Stimulated activated CD8-positive, alpha-beta memory T cell treated with anti-CD3 and anti-CD28 coated beads, Interleukin-15, amount 100 ng/mL, for 1 hour (primary cell): Measurements from ENCODE around the gene ZP2.
"Not testable (repeated sequence)": the region's sequence is repeated elsewhere in the genome, so short reads cannot be mapped to it uniquely, and the experiment has no call there.

Experiments used
- DNase-seq: peaks from one replicate; pipeline ENCODE4 v3.0.0-alpha.2; 2020; ENCODE audit warnings: low read depth

Gene ZP2

DNA sequence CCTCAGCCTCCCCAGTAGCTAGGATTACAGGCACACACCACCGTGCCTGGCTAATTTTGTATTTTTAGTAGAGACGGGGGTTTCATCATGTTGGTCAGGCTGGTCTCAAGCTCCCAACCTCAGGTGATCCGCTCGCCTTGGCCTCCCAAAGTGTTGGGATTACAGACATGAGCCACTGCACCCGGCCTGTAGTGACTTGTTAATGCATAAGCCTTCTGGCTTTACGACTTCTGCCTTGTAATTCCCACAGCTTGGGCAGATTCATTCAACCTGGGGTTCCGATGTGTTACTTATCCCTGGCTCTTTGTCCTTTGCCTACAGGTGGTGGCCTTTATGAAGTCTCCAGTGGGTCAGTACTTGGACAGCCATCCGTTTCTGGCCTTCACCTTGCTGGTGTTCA is 41.3 kb downstream of the ZP2 start:
- DNase-seq, result not testable (repeated sequence)

DNA sequence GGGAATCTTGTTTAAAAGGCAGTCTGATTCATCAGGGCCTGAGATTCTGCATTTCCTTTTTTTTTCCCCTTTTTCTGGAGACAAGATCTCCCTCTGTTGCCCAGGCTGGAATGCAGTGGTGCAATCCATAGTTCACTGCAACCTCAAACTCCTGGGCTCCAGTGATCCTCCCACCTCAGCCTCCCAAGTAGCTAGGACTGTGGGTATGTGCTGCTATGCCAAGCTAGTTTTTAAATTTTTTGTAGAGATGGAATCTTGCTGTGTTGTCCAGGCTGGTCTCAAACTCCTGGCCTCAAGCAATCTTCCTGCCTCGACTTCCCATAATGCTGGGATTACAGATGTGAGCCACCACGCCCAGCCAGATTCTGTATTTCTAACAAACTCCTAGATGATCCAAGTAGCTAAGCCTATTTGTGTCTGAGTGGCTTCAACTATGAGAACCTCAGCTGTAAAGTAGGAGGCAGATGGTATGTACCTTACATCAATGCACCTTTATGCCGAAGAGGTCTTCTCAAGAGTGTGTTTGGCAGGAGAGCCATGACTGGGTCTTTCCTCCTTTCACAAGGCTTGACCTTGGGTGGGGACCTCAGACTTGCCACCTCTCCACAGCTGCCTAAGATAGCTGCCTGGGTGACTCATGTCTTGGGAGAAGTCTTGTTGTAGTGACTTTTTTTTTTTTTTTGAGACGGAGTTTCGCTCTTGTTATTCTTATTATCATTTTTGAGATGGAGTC is 42.0 kb downstream of the ZP2 start:
- no peak for DNase-seq

DNA sequence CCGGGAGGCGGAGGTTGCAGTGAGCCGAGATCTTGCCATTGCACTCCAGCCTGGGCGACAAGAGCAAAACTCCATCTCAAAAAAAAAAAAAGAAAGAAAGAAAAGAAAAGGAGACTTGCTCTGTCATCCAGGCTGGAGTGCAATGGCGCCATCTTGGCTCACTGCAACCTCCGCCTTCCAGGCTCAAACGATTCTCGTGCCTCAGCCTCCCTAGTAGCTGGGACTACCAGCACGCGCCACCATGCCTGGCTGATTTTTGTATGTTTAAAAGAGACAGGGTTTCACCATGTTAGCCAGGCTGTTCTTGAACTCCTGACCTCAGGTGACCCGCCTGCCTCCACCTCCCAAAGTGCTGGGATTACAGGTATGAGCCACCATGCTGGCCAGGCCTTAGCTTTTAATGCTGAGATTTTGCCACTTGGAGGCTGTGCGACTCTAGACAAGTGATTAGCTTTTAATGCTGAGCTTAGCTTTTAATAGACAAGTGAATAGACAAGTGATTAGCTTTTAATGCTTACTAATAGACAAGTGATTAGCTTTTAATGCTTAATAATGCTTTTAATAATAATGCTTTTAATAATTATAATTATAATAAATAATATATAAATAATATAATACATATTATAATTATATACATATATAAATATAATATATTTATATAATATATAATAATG is 43.3 kb downstream of the ZP2 start:
- DNase-seq, result no peak

DNA sequence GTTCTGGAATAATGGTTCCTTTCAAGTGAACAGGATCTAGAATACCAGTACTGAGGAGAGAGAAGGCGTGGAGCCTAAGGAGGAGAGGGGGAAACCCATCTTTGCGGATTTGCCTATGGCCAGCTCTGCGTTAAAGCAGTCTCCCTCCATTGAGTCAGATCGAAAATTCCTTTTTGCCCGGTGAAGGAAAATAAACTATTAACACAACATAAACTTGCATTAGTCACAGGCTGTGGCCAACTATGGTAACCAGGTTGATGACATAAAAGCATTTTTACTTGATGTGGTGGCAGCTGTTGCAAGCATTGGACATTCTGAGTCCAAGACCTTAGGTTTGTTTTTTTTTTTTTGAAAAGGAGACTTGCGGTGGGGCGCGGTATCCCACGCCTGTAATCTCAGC is 44.0 kb downstream of the ZP2 start:
- no peak for DNase-seq

DNA sequence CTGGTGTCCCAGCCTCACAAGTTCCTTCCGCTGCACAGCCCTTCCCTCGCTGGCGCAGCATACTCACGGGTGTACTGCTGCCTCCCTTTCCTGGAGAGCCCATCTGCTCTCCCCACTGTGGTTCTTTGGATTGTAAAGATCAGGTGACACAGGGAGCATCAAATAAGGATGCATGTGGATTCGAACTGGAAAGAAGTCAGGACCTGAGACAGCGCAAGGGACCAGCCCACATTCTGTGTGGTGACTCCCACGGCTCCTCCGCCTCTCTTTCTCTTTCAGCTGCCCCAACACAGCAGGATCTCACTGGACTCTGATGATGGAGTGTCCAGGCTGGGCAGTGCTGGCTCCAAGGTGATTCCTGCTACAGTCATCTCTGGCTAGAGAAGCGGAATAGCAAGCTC is 44.8 kb downstream of the ZP2 start:
- DNase-seq, result no peak

DNA sequence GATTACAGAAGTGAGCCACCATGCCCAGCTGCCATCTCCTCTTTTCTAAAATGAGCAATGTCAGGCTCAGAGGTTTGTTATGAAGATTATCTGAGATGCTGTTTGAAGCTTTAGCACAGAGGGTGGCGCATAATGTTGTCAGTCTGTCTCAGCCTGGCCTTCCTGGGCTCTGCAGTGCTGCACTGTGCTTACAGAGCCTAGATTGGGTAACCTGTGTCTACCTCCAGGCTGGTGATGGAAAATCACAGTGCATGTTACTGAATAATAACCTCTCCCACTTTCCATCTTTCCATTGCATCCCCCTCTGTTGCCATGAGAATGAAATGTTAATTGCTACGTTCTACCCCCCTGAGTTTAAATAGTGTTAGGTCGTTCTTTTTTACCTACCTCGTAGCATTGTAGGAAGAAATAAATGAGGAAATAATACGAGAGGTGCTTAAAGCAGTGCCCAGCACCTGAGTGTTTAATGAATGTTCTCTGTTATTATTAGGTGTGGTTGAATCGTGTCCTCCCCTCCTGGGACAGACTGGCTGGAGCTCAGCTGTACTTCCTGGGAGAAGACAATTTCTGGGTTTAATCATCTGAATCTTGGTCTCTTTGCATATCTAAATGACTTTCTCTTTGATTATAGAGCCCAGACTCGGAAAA is 46.7 kb downstream of the ZP2 start:
- DNase-seq, result no peak

DNA sequence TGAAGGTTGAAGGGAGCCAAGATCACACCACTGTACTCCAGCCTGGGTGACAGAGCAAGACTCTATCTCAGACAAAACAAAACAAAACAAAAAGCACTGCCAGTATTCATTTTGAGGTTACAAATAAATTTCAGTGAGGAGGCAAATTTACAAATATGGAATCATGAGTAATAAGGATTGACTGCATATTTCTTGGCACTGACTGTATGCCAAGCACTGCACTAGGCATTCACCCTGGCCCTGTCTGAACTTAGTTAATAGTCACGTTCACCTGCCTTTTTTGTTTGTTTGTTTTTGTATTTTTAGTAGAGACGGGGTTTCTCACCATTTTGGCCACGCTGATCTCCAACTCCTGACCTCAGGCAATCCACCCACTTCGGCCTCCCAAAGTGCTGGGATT is 47.8 kb downstream of the ZP2 start:
- no peak for DNase-seq

DNA sequence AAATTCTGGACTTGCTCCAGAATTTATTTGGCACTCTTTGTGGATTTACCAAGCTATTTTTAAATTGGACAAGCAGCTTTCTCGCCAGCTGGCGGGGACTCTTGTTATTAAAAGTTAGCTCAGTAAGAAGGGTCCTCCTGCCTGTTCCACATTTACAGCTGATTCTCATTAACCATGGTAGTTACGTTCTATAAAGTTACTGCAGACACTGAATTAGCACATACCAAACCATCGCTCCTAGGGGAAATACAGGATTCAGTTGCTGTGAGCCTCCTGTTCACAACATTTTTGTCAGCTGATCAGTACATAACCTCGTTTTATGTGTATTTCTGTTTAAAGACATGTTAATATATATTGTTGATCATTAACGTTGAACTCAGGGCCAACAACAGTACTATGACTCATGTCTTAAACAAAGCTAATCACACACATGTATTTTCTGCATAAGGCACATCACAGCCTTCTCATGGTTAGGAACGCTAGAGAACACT is 48.7 kb downstream of the ZP2 start:
- DNase-seq, result no peak

DNA sequence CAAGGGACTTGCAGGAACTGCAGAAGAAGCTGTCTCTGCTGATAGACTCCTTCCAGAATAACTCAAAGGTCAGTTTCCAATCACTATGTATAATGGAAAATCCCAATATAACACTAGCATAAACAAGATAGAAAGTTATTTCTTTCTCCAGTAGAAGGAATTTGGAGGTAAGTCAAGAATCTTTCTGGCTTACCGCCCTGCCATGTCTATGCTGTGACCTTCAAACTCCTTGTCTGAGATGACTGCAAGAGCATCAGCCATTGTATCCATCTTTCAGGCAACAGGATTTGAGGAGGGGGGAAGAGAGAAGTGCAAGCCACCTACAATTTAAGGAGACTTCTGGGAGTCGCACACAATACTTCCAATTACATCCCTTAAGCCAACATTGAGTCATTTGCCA is 50.2 kb downstream of the ZP2 start:
- no peak for DNase-seq

DNA sequence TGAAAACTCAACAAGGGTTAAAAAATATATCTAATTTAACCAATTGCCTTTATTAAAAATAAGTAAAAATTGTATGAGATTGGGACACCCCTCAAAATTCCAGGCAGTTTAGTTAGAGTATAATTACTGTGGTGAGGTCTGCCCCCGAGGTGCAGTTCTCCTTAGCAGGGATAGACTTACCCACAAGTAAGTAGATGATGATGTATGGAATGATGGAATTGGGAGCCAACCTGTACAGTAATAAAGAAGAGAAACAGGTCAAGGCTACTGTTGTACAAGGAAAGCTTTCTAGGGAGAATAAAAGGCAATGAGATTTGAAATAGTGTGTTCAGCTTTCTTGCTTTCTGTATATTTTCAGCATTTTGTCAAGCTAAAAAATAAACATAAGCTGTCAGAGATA is 51.1 kb downstream of the ZP2 start:
- DNase-seq, result no peak

DNA sequence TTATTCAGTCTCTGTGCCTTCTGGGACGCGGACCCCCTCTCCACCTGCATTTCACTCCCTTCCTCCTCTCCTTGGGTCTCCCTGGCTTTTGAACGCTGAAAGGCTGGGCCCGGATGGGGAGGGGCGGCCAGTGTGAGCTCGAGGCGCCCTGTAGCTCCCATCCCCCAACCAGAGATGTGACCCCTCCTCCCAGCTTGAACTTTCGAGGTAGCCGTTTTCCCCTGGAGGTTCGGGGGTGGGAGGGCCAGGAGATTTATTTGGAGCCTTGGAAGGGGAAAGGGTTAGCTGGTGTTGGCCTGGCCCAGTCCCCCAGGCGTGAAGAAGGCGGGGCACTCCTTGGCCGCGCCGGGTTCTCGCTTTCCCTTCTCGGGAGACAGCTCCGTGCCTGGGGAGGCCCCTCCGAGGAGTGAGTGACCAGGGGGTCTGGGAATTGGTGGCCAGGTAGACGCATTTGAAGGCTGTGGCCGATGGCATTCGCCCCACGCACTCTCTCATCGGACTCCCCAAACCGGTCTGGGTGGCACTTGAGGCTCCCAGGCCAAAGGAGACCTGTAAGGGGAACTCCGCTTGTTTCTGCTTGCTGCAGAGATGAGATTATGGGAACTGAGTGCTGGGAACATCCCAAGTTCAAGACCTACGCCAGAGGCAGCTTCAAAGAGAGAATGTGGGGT is 52.0 kb downstream of the ZP2 start:
- DNase-seq, result no peak

DNA sequence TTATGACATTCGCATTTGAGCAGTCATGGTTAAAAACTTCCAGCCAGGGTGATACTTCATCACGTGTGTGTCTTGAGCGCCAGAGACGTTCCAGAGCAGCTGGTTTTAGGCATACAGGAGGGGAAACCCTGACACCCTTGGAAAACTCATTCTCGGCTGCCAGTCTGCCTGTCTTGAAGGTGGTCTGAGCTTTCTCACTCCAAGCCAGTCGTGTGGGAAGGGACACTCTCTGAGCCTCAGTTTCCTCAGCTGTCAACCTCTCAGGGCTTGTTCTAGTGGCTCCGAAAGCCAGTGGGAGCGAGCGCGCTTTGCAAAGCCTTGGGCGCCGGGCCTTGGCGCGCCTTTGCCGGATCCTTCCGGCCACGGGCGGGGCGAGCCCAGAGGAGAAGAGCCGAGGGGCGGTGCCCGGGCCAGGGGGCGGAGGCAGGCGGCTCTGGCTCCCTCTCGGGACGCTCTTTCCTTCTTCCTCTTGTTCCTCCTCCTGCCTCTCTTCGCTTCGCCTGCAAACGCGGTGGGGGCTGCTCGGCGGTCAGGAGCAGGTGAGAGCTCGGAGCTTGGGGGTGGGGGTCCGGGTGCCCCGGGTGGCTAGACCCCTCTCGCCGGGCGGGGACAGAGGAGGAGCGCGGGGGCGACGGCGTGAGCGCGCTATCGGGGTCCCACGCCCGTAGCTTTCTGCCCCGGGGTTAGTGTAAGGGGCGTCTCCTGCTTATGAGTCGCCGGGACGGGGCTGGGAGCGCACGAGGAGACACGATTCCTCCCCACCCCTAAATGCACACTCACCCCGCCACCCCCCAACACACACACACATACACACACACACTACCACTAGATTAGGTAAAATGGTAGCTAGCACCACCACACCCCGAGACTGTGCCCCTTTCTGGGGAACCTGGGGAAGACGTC is 52.9 kb downstream of the ZP2 start, which contains the start of gene LDAF1:
TSS of gene LDAF1 (plus strand) at position 467 of the 903 bp plus-strand sequence. CDS start 2,509 bp downstream, outside the sequence.
- DNase-seq, result peak; percentile 50

DNA sequence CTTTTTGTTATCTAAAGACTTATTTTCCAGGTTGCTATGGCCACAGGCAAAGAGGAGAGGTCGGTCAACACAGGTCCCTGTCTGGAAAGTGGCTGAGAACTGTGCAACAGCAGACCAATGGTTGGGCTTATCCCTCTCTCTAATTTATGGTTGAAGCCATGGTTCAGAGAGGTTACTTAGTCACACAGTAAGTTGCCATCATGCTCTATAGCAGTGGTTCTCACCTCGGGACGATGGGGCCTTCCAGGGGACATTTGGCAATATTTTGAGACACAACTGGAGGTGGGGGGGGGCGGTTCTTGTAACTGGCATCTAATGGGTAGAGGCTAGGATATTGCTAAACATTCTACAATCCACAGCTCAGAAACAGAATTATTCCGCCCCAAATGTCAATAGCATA is 53.7 kb downstream of the ZP2 start:
- DNase-seq, result no peak

DNA sequence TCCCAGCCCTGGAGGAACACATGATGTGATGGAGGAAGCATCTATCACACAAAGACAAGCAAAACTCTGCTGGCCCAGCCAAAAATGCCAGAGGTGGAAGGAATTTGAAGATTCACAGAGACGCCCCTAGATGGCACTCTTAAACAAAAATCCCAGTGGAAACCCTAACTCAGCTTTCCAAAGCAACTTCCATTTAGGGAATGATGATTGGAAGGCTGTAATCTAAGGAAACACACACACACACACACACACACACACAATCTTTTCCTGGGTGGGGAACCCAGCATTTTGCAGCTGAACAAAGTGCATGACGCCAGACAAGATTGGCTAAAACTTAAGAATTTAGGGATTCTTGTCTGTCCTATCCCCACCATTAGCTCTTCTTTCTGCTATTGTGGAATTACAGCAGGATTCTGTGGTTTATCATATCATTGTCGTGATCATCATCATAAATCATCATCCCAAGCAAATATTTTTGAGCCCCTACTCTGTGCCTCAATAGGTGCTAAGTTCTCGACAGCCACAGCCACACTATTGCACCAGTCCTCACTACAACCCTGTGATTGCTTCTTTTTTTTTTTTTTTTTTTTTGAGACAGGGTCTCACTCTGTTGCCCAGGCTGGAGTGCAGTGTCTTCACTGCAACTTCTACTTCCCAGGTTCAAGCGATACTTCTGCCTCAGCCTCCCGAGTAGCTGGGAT is 54.5 kb downstream of the ZP2 start:
- no peak for DNase-seq

DNA sequence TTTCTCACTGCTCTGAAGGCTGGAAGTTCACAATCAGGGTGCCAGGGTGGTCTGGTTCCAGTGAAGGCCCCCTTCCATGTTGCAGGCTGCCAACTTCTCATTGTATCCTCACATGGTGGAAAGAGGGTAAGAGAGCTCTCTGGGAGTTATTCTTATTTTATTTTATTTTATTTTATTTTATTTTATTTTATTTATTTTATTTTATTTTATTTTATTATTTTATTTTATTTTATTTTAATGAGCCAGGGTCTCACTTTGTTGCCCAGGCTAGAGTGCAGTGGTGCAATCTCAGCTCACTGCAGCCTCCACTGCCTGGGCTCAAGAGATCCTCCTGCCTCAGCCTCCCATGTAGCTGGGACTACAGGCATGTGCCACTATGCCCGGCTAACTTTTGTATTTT is 55.4 kb downstream of the ZP2 start:
- not testable (repeated sequence) for DNase-seq

DNA sequence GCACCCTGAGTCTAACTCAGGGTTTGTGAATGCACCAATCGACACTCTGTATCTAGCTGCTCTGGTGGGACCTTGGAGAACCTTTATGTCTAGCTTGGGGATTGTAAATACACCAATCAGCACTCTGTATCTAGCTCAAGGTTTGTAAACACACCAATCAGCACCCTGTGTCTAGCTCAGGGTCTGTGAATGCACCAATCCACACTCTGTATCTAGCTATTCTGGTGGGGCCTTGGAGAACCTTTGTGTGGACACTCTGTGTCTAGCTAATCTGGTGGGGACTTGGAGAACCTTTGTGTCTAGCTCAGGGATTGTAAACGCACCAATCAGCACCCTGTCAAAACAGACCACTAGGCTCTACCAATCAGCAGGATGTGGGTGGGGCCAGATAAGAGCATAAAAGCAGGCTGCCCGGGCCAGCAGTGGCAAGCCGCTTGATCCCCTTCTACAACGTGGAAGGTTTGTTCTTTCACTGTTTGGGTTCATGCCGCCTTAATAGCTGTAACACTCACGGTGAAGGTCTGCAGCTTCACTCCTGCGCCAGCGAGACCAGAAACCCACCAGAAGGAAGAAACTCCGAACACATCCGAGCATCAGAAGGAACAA is 58.1 kb downstream of the ZP2 start:
- not testable (repeated sequence) for DNase-seq

DNA sequence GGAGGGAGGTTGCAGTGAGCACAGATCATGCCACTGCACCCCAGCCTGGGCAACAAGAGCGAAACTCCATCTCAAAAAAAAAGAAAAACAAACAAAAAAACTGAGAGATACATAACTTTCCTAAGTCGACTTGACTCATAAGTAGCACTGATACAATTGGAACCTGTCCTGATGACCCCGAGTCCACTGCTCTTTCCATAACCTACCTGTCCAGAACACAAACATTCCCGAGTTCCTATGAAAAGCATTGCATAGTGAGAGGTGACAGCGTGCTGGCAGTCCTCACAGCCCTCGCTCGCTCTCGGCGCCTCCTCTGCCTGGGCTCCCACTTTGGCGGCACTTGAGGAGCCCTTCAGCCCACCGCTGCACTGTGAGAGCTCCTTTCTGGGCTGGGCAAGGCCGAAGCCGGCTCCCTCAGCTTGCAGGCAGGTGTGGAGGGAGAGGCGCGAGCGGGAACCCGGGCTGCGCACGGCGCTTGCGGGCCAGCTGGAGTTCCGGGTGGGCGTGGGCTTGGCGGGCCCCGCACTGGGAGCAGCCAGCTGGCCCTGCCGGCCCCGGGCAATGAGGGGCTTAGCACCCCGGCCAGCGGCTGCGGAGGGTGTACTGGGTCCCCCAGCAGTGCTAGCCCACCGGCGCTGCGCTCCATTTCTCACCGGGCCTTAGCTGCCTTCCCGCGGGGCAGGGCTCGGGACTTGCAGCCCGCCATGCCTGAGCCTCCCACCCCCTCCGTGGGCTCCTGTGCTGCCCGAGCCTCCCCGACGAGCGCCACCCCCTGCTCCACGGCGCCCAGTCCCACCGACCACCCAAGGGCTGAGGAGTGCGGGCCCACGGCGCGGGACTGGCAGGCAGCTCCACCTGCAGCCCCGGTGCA is 59.0 kb downstream of the ZP2 start:
- DNase-seq, result not testable (repeated sequence)

DNA sequence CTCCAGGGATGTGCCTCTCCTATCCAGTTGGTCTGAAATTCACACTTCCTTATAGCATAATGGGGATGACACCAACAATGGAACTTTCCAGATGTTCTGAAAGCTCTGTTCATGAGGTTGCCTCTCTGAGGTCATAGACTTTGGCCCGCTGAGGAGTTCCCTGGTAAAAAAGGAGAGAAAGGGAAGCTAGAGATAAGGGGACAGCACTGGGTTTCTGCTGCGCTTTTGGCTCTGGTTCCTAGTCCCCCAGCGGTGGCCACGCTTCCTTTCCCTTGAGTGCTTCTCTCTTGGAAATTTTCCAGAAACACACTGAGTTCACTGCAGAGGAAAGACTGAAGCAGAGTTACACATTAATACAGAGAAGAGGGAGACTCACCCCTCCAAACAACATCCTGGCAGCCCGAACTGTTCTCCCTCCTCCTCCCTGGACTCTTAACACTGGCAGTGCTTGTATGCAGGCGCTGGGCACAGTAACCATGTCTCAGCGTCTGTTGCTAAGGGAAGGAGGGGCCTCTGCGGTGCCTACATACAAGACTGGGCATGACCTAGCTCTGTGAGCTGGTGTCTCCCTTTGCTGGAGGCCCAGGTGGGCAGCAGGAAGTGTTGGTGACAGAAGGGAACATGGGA is 60.9 kb downstream of the ZP2 start, which contains the start of gene DNAH3:
TSS of gene DNAH3 (minus strand) at position 472 of the 627 bp plus-strand sequence. CDS start 527 bp downstream, outside the sequence.
- DNase-seq, result no peak
